ENCODE results near the gene SLC44A5.

SLC44A5 gene

GRCh38 chr1:75316230-75316629, 294.7 kb downstream of the SLC44A5 start:
- no peak overlapping the region for H3K4me3 ChIP-seq (replicated peaks in 1 of 2; ENCODE audit: low read depth in 2 of 2, low read length in 2 of 2)
- no peak for TF ChIP-seq CTCF (IDR thresholded peaks at IDR 0.05; ENCODE audit: low read depth, low read length)
- no peak for DNase-seq (ENCODE audit: low read depth in 2 of 2)

GRCh38 chr1:75312620-75313019, 298.3 kb downstream of the SLC44A5 start:
- no peak for TF ChIP-seq CTCF (IDR thresholded peaks at IDR 0.05; ENCODE audit: low read depth, low read length)
- no peak for DNase-seq (ENCODE audit: low read depth in 2 of 2)
- no peak overlapping the region for H3K4me3 ChIP-seq (replicated peaks in 1 of 2; ENCODE audit: low read depth in 2 of 2, low read length in 2 of 2)

- no peak for TF ChIP-seq CTCF (IDR thresholded peaks at IDR 0.05; ENCODE audit: low read depth, low read length)
- peak in 1 of 2 donors; percentile 28 for DNase-seq (ENCODE audit: low read depth in 2 of 2)
- no peak overlapping the region for H3K4me3 ChIP-seq (replicated peaks in 1 of 2; ENCODE audit: low read depth in 2 of 2, low read length in 2 of 2)
These were observed 300.8 kb downstream of the SLC44A5 start for GRCh38 chr1:75310067-75310466.

- H3K4me3 ChIP-seq (replicated peaks in 1 of 2; ENCODE audit: low read depth in 2 of 2, low read length in 2 of 2), result no peak overlapping the region
- TF ChIP-seq CTCF (IDR thresholded peaks at IDR 0.05; ENCODE audit: low read depth, low read length), result no peak
- no peak for DNase-seq (ENCODE audit: low read depth in 2 of 2)
These were observed 302.5 kb downstream of the SLC44A5 start for GRCh38 chr1:75308365-75308764.

DNA sequence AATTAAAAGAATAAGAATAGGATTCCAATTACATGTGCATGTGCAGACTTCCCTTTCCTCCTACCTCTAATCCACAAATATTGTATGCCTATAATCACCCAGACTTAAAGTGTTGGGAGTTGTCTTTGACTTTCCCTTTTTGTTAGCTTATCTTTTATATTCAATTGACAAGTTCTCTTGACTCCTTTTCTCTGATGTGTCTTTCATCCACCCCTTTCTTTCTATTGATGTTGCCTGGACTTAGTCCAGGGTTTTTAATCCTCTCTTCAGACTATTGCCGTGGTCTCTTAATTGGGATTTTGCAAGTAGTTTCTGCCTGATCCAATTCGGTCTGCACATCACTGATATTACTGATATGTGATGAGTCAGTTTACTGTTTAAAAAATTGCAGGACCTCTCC, 305.9 kb downstream of the SLC44A5 start:
- no peak overlapping the region for H3K4me3 ChIP-seq (replicated peaks in 1 of 2; ENCODE audit: low read depth in 2 of 2, low read length in 2 of 2)
- TF ChIP-seq CTCF (IDR thresholded peaks at IDR 0.05; ENCODE audit: low read depth, low read length), result no peak
- no peak for DNase-seq (ENCODE audit: low read depth in 2 of 2)

DNA sequence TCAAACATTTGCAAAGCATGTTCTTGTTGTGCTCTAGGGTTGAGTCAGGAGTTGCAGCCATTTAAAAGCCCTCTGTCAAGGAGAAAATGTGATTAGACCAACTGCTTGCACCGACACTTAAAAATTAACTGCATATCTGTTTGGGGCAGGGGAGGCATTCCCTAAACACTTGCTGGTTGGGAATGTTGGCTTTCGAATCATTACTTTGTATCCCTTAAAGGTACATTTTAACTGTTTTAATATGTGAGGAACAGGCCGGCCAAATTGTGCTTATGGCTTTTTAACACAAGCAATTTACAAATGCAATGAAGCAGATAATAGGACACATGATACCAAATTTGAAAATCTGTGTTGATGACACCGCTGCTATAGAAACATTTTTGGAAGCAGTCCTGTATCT, 317.6 kb downstream of the SLC44A5 start:
- no peak overlapping the region for H3K4me3 ChIP-seq (replicated peaks in 1 of 2; ENCODE audit: low read depth in 2 of 2, low read length in 2 of 2)
- no peak for DNase-seq (ENCODE audit: low read depth in 2 of 2)
- no peak for TF ChIP-seq CTCF (IDR thresholded peaks at IDR 0.05; ENCODE audit: low read depth, low read length)

GRCh38 chr1:75292013-75292412, 318.9 kb downstream of the SLC44A5 start:
- no peak overlapping the region for H3K4me3 ChIP-seq (replicated peaks in 1 of 2; ENCODE audit: low read depth in 2 of 2, low read length in 2 of 2)
- no peak for DNase-seq (ENCODE audit: low read depth in 2 of 2)
- TF ChIP-seq CTCF (IDR thresholded peaks at IDR 0.05; ENCODE audit: low read depth, low read length), result no peak
